Measurements from ENCODE around the gene CT47C1. TPM values are rescaled to one million over a fixed set of nuclear protein-coding genes. Genes with fewer than 3 reads are reported as not detected.

Gene CT47C1
- total RNA-seq, 4 donors from 2014 or later: not detected

DNA sequence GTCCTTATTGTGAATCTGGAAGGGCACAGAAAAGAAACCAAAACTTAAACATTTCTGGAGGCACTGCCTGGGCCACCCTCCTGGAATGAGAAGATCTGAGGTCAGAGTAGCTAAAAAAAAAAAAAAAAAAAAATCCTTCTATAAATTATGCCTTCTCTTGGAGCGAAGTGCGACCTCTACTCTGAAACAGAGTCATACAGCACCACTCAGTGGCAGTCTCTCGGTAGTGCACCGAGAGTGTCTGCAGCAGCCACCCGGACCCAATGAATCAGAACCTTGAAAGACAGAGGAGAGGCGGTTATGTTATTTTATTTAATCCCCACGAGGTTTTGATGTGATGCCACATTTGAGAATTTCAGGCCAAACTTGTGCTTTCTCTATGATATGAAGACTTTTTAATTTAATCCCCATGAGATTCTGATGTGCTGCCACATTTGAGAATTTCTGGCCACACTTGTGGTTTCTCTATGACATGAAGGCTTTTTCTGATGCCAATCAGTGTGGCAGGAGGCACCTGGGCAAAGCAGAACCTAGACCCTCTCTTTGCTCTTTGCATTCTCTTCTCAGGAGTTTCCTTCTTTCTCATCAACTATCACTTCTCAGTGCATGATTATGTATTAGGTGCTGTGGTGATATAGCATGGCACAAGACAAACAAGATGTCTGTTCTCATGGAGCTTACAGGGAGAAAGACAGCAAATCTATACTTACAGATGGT is 5.6 kb upstream of the CT47C1 start:
- Histone ChIP-seq H3K27me3 (no peaks in the 10 kb centered on the region), H3K27ac (no peak overlapping the region), H3K9me3 (no peaks in the 10 kb centered on the region), H3K4me3 (no peak overlapping the region), H3K4me1 (no peaks in the 10 kb centered on the region), H3K36me3 (no peaks in the 10 kb centered on the region)
- peak; percentile 62 for ATAC-seq
- no peak for TF ChIP-seq POLR2AphosphoS5 (IDR thresholded peaks at IDR 0.05)
- no peak for TF ChIP-seq EP300 (IDR thresholded peaks at IDR 0.05)
- TF ChIP-seq POLR2A (IDR thresholded peaks at IDR 0.05): no peak
- TF ChIP-seq, protein P1, sequence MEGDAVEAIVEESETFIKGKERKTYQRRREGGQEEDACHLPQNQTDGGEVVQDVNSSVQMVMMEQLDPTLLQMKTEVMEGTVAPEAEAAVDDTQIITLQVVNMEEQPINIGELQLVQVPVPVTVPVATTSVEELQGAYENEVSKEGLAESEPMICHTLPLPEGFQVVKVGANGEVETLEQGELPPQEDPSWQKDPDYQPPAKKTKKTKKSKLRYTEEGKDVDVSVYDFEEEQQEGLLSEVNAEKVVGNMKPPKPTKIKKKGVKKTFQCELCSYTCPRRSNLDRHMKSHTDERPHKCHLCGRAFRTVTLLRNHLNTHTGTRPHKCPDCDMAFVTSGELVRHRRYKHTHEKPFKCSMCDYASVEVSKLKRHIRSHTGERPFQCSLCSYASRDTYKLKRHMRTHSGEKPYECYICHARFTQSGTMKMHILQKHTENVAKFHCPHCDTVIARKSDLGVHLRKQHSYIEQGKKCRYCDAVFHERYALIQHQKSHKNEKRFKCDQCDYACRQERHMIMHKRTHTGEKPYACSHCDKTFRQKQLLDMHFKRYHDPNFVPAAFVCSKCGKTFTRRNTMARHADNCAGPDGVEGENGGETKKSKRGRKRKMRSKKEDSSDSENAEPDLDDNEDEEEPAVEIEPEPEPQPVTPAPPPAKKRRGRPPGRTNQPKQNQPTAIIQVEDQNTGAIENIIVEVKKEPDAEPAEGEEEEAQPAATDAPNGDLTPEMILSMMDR (IDR thresholded peaks at IDR 0.05): peak; percentile 27 to 70 (median 66)
- 0 to 5% methylated on average over 7 of the region's 7 CpGs for WGBS, 2 donors (ENCODE audit: low coverage in 1 of 2)

DNA sequence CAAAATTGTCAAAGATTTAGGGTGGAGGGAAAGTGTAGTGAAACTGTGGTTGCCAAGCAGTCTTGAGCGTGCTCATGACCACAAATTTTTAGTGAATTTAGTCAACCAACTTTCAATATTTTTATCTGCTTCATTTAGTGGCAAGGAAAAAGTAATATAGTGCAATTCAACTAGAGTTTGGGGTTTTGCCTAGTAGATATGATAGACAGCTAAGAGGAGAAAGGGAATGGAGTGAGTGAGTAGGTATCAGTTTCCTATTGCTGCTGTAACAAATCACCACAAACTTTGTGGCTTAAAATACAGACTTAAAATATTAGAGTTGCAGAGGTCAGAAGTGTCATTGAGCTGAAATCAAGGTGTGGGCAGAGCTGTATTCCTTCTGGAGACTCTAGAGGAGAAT is 3.7 kb upstream of the CT47C1 start:
- Histone ChIP-seq H3K27ac (no peak overlapping the region), H3K9me3 (no peaks in the 10 kb centered on the region), H3K4me3 (no peak overlapping the region), H3K4me1 (no peaks in the 10 kb centered on the region), H3K27me3 (no peaks in the 10 kb centered on the region), H3K36me3 (no peaks in the 10 kb centered on the region)
- no peak for ATAC-seq
- TF ChIP-seq POLR2A (IDR thresholded peaks at IDR 0.05): no peak
- 86% methylated on average over 1 of the region's 1 CpG; no CpG with 5 or more reads in 1 of the 2 donors for WGBS, 2 donors (ENCODE audit: low coverage in 1 of 2)

DNA sequence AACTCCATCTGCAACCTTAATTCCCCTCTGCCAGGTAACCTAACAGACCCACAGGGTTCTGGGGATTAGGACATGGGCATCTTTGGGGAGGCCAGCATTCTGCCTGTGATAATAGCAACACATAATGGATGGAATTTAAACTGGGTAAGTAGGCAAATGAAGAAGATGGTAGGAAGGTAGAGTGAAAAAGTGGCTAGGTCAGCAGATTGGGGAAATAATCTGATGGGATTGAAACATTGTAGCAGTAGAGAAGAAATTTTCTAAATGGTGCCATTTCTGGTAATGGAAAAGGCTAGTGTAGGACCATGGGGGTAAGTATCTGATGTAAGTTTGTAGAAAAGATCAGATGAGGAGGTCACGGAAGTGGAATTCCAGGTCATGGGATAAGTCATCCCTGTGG is 3.0 kb upstream of the CT47C1 start:
- H3K36me3 ChIP-seq: no peaks in the 10 kb centered on the region
- WGBS, 2 donors (ENCODE audit: low coverage in 1 of 2): 100% methylated on average over 1 of the region's 1 CpG; no CpG with 5 or more reads in 1 of the 2 donors
- ATAC-seq: no peak
- no peaks in the 10 kb centered on the region for H3K4me1 ChIP-seq
- no peaks in the 10 kb centered on the region for H3K27me3 ChIP-seq
- no peak overlapping the region for H3K4me3 ChIP-seq
- H3K27ac ChIP-seq: no peak overlapping the region
- TF ChIP-seq POLR2A (IDR thresholded peaks at IDR 0.05) (no peak), POLR2AphosphoS5 (IDR thresholded peaks at IDR 0.05) (no peak), EP300 (IDR thresholded peaks at IDR 0.05) (no peak)
- TF ChIP-seq, protein P1 (IDR thresholded peaks at IDR 0.05): no peak
- no peaks in the 10 kb centered on the region for H3K9me3 ChIP-seq

DNA sequence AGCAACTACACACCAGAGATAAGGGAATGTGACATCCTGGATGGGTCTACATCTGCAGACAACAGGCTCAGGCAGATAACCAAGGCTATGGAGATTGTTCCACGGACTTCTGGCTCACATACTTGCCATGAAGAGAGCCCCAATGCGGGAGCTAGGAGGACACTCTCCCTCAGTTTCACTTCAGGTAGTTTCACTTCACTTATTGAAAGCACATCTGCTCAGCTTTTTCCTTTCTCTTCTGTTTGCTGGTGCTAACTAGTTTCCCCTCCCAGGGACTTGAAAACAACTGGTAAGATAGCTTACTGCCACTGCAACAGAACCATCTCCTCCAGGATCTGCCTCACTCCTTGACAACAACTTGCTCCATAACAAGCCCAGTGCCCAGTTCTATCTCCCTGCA is 1.4 kb upstream of the CT47C1 start:
- H3K36me3 ChIP-seq: no peaks in the 10 kb centered on the region
- ATAC-seq: no peak
- TF ChIP-seq POLR2A (IDR thresholded peaks at IDR 0.05) (no peak), EP300 (IDR thresholded peaks at IDR 0.05) (no peak), POLR2AphosphoS5 (IDR thresholded peaks at IDR 0.05) (no peak)
- TF ChIP-seq, protein P1 (IDR thresholded peaks at IDR 0.05): no peak
- H3K27ac ChIP-seq: no peak overlapping the region
- no peaks in the 10 kb centered on the region for H3K9me3 ChIP-seq
- H3K4me3 ChIP-seq: no peak overlapping the region
- no peaks in the 10 kb centered on the region for H3K27me3 ChIP-seq
- H3K4me1 ChIP-seq: no peaks in the 10 kb centered on the region
- 80 to 90% methylated on average over 1 to 2 of the region's 2 CpGs for WGBS, 2 donors (ENCODE audit: low coverage in 1 of 2)

DNA sequence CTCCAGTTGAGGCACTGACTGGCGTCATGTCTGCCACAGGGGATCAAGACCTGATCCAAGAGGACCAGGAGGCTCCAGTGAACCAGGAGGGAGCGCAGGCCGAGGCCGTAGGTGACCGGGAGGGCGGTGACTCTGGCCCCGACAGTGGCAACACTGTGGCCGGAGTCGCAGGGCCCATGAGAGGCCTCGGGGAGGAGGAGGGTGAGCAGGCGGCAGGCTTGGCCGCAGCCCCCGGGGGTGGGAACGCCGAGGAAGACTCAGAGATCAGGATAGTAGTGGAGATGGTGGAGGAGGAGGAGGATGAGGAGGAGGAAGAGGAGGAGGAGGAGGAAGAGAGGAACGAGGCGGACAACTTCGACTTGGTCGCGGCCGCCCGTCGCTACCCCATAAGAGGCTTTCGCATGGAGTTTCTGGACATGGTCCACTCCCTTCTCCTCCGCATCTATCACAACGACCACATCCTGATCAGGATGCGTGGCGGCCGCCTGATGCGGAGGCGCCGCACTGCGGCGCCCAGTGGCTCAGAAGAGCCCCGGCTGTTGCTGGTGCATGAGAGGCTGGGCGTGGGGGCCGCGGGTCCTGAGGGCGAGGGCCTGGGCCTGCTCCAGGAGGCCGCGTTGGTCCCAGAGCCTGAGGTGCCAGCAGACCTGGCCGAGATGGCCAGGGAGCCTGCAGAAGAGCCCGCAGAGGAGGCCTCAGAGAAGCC is 560 bp downstream of the CT47C1 start:
- Histone ChIP-seq H3K9me3 (no peaks in the 10 kb centered on the region), H3K4me1 (no peaks in the 10 kb centered on the region), H3K4me3 (no peak overlapping the region), H3K36me3 (no peaks in the 10 kb centered on the region), H3K27ac (no peak overlapping the region), H3K27me3 (no peaks in the 10 kb centered on the region)
- TF ChIP-seq, protein P1 (IDR thresholded peaks at IDR 0.05): no peak
- no peak for TF ChIP-seq POLR2A (IDR thresholded peaks at IDR 0.05)
- no peak for TF ChIP-seq POLR2AphosphoS5 (IDR thresholded peaks at IDR 0.05)
- no peak for TF ChIP-seq EP300 (IDR thresholded peaks at IDR 0.05)
- ATAC-seq: no peak
- no CpG with 5 or more reads among the region's 43 CpGs for WGBS, 2 donors (ENCODE audit: low coverage in 1 of 2)

All from gastroesophageal sphincter (tissue), 4 donors.